ENCODE results near the gene ATP5PO. TPM values are rescaled to one million over a fixed set of nuclear protein-coding genes. Genes with fewer than 3 reads are reported as not detected.

ATP5PO gene
- total and polyA plus RNA-seq, 12 donors, result 551 to 1,557 (median 857) TPM

DNA sequence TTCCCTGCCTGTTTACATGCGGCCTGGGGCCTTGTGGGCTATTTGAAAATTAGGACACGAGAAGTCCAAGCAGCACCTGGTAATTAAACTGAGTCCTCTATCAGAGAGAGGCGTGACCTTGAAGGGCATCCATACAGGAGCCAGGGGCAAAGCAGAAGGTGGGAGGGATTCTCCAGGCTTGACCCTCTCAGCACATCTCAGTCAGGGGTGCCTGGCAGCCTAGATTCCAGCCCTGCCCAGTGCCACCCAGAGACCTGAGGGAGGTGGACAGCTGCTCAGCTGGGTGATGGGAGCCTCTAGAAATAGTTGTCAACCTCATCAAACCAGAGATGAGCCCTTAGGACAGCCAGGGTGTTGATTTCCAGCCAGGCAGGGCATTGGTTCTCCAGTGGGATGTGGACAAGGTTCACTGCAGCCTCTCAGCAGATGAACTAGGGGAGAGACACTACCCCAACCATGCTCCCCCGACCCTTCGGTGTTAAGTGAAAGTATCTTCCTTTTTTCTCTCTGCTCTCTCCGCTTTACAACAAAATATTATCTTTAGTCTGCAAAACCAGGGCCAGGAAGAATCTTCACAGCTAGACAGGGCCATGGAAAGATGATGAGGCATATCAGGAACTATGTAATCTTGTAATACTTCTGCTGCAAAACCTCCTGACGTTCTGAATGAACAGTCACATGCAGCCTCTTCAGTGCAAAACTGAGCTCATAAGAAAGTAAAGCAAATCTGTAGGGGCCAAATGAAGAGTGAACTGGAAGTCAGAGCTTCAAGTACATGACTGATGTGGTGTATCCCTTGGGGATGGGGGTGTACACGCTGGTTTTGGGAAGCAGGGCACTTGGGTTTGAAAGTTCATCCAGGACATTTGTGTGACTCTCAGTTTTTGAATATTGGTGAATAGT is 35.9 kb upstream of the ATP5PO start:
- Histone ChIP-seq H3K9me3 (no peaks in the 10 kb centered on the region), H3K27ac (peak overlapping the region in 1 of 10 donors; percentile 47), H3K36me3 (no peaks in the 10 kb centered on the region), H3K27me3 (no peaks in the 10 kb centered on the region), H3K4me1 (peaks cover 0 to 47% (median 8%) of the 10 kb centered on the region in 9 donors), H3K4me3 (no peak overlapping the region)
- TF ChIP-seq, protein P1, sequence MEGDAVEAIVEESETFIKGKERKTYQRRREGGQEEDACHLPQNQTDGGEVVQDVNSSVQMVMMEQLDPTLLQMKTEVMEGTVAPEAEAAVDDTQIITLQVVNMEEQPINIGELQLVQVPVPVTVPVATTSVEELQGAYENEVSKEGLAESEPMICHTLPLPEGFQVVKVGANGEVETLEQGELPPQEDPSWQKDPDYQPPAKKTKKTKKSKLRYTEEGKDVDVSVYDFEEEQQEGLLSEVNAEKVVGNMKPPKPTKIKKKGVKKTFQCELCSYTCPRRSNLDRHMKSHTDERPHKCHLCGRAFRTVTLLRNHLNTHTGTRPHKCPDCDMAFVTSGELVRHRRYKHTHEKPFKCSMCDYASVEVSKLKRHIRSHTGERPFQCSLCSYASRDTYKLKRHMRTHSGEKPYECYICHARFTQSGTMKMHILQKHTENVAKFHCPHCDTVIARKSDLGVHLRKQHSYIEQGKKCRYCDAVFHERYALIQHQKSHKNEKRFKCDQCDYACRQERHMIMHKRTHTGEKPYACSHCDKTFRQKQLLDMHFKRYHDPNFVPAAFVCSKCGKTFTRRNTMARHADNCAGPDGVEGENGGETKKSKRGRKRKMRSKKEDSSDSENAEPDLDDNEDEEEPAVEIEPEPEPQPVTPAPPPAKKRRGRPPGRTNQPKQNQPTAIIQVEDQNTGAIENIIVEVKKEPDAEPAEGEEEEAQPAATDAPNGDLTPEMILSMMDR (IDR thresholded peaks at IDR 0.05), result no peak
- ATAC-seq (no peak), DNase-seq (no peak)
- intact Hi-C loops (cut with DNase I), result no loop called here
- WGBS, 2 donors, result 75 to 79% methylated on average over 8 of the region's 8 CpGs

- no peak for DNase-seq
- no peak for ATAC-seq
- TF ChIP-seq, protein P1 (IDR thresholded peaks at IDR 0.05), result no peak
- H3K27ac ChIP-seq, result peak overlapping the region in 1 of 10 donors; percentile 84
- intact Hi-C loops (cut with DNase I), result no loop called here
- H3K27me3 ChIP-seq, result no peaks in the 10 kb centered on the region
- 82 to 95% methylated on average over 10 of the region's 10 CpGs for WGBS, 2 donors
- H3K36me3 ChIP-seq, result no peaks in the 10 kb centered on the region
- H3K9me3 ChIP-seq, result no peaks in the 10 kb centered on the region
- peaks cover 0 to 52% (median 8%) of the 10 kb centered on the region in 9 donors for H3K4me1 ChIP-seq
- peak overlapping the region in 1 of 10 donors; percentile 8 for H3K4me3 ChIP-seq
Measured at GRCh38 chr21:33950431-33951079, 35.0 kb upstream of the ATP5PO start.

DNA sequence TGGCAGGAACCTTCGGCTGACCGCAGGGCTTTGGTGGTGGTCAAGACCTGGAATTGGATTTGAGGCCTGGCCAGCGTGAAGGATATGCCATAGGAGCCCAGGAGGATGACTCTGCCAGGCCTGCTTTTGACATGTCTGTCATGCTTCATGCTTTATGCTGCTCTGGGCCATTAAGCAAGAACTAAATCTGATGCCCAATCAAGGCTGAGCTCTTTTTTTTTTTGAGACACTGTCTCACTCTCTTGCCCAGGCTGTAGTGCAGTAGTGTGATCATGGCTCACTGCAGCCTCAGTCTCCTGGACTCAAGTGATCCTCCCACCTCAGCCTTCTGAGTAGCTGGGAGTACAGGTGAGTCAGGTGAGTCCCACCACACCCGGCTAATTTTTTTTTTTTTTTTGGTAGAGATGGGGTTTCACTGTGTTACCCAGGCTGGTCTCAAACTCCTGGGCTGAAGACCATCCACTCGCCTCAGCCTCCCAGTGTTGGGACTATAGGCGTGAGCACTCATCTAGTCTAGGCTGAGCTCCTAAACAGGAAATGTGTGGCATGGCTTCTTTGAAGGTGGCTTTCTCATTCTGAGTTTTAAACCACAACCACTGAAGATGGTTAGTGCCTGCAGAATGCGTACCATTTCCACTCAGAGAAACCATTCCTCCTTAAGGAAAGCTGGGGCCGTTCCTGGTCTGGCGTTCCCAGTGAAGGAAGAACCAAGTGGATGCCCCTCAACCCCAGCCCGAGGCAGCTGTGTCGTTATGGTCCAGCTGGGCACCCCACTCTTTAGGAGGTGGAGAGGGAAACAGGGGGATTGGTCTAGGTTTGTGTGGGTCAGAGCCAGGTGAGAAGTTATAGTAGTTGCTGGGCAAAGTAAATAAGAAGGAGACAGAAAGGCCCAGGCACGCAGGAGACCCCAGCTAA is 34.2 kb upstream of the ATP5PO start:
- intact Hi-C loops (cut with DNase I), result loop anchor here in 2 of 10 donors (10.0 kb wide), 2 partner anchors 75 to 385 kb away; no protein-coding TSS in a partner anchor
- TF ChIP-seq, protein P1 (IDR thresholded peaks at IDR 0.05), result no peak
- ATAC-seq, result no peak
- H3K27me3 ChIP-seq, result no peaks in the 10 kb centered on the region
- peaks cover 0 to 2% (median 0%) of the 10 kb centered on the region in 11 donors for H3K9me3 ChIP-seq
- WGBS, 2 donors, result 94 to 96% methylated on average over 12 of the region's 12 CpGs
- no peaks in the 10 kb centered on the region for H3K36me3 ChIP-seq
- peak overlapping the region in 1 of 10 donors; percentile 8 for H3K4me3 ChIP-seq
- H3K27ac ChIP-seq, result peak overlapping the region in 1 of 10 donors; percentile 84
- DNase-seq, result no peak
- H3K4me1 ChIP-seq, result peaks cover 0 to 52% (median 8%) of the 10 kb centered on the region in 9 donors

All from heart right ventricle (tissue), 16 donors.